Measurements from ENCODE around the gene AGBL5. TPM values are rescaled to one million over a fixed set of nuclear protein-coding genes. Genes with fewer than 3 reads are reported as not detected.

Gene AGBL5
- total RNA-seq, 2 donors from 2014 or later = 56.9 to 76.1 TPM

DNA sequence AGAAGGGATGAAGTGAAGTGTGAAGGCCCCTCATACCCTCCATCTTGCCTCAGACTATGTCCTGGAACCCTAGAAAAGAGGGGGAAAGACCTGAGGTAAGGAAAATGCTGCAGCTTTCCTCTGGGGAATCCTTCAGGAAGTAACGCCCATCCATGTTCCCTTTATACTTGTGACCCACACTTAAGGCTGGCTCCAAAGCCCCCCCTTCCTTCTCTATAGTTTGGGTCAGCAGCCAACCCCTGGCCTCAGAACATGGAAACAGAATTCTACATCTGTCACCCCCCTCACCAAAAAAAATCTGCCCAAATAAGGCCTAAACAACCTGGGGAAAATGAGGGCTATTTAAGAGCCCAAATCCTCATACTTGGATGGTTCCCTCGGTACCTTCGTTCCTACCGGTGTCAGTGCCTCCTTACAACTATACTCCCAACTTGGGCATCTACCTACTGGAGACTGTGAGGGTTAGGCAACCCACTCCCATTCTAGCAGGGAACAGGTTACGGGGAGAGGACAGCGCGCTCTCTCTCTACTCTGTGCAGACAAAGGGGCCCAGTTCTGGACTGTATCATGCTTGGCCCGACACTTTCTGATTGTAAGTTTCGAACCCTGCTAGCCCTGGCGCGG is 19.3 kb downstream of the AGBL5 start:
- DNase-seq = no peak
- peak overlapping the region; percentile 95 for H3K4me3 Mint-ChIP-seq

DNA sequence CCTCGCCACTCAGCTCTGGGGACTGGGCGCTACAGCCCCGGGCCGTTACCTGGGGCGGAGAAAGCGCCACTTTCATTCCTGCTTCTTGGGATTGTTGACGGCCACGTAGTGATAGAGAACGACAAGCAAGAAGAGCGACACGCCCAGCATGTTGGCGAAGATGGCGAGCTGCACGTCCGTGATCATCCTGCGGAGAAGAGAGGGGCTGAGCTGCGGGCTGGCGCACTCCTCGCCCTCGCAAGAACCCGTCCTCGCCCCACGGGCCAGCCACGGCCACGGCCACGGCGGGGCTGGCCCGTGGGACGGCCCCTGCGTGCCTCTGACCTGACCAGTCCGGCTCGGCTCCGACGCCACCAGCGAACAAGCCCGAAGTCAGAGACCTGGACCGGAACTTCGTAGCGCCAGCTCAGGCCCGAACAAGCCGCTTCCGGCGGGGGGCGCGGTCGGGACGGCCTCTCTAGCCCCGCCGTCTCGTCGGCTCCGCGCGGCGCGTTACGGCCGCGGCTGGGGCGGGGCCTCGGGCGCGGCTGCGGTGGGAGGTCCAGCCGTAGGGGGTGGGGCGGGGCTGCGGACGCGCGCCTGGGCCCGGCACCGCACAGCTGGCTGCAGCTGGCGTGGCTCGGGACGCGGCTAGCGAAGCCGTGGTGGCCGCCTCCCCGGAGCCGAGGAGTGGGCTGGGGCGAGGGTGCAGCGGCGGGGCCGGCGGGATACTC is 20.0 kb downstream of the AGBL5 start, which contains the start of gene OST4:
TSS of gene OST4 (minus strand) at position 378 of the 713 bp plus-strand sequence.
- peak within 1 kb of the TSS; percentile 95 for H3K27ac Mint-ChIP-seq
- Histone ChIP-seq H3K36me3 (ENCODE audit: control insufficient read depth, insufficient read depth, low read length) (peaks cover 34% of the 10 kb centered on the region), H3K9ac (ENCODE audit: extremely low read depth, low read length, poor library complexity, severe bottlenecking) (peak within 1 kb of the TSS; percentile 81), H3K27ac (ENCODE audit: low read depth, low read length) (peak within 1 kb of the TSS; percentile 73), H3K9me3 (ENCODE audit: control insufficient read depth, low read length) (no peaks in the 10 kb centered on the region), H3K4me3 (ENCODE audit: low read length) (peak within 1 kb of the TSS; percentile 100), H3K27me3 (ENCODE audit: control insufficient read depth, insufficient read depth, low read length, poor library complexity, severe bottlenecking) (no peaks in the 10 kb centered on the region), H3K4me1 (ENCODE audit: control insufficient read depth, insufficient read depth, low read length) (peaks cover 7% of the 10 kb centered on the region)
- 0% methylated on average over 22 to 86 of the region's 86 CpGs for WGBS, 2 experiments (ENCODE audit: insufficient coverage in 1 of 2, insufficient read length in 1 of 2)
- H3K9me3 Mint-ChIP-seq = no peaks in the 10 kb centered on the region
- TF ChIP-seq, protein P1, sequence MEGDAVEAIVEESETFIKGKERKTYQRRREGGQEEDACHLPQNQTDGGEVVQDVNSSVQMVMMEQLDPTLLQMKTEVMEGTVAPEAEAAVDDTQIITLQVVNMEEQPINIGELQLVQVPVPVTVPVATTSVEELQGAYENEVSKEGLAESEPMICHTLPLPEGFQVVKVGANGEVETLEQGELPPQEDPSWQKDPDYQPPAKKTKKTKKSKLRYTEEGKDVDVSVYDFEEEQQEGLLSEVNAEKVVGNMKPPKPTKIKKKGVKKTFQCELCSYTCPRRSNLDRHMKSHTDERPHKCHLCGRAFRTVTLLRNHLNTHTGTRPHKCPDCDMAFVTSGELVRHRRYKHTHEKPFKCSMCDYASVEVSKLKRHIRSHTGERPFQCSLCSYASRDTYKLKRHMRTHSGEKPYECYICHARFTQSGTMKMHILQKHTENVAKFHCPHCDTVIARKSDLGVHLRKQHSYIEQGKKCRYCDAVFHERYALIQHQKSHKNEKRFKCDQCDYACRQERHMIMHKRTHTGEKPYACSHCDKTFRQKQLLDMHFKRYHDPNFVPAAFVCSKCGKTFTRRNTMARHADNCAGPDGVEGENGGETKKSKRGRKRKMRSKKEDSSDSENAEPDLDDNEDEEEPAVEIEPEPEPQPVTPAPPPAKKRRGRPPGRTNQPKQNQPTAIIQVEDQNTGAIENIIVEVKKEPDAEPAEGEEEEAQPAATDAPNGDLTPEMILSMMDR (conservative IDR thresholded peaks at IDR 0.05) = no peak
- DNase-seq = peak; percentile 96
- H3K4me1 Mint-ChIP-seq = peaks cover 19% of the 10 kb centered on the region
- H3K27me3 Mint-ChIP-seq (ENCODE audit: insufficient read depth) = peaks cover 2% of the 10 kb centered on the region
- H3K4me3 Mint-ChIP-seq = peak within 1 kb of the TSS; percentile 95
- peaks cover 31% of the 10 kb centered on the region for H3K36me3 Mint-ChIP-seq (ENCODE audit: low read depth)

More for the DNA sequence above, 19.3 kb downstream of the AGBL5 start:
- Histone ChIP-seq H3K27me3 (ENCODE audit: control insufficient read depth, insufficient read depth, low read length, poor library complexity, severe bottlenecking) (no peaks in the 10 kb centered on the region), H3K4me3 (ENCODE audit: low read length) (peak overlapping the region; percentile 100), H3K9me3 (ENCODE audit: control insufficient read depth, low read length) (no peaks in the 10 kb centered on the region), H3K27ac (ENCODE audit: low read depth, low read length) (peak overlapping the region; percentile 60), H3K9ac (ENCODE audit: extremely low read depth, low read length, poor library complexity, severe bottlenecking) (peak overlapping the region; percentile 81), H3K36me3 (ENCODE audit: control insufficient read depth, insufficient read depth, low read length) (peaks cover 39% of the 10 kb centered on the region), H3K4me1 (ENCODE audit: control insufficient read depth, insufficient read depth, low read length) (peaks cover 7% of the 10 kb centered on the region)
- Mint-ChIP-seq H3K27ac (peak overlapping the region; percentile 95), H3K36me3 (ENCODE audit: low read depth) (peaks cover 36% of the 10 kb centered on the region), H3K4me1 (peaks cover 19% of the 10 kb centered on the region), H3K27me3 (ENCODE audit: insufficient read depth) (no peaks in the 10 kb centered on the region), H3K9me3 (no peaks in the 10 kb centered on the region)
- 9 to 14% methylated on average over 7 to 11 of the region's 11 CpGs for WGBS, 2 experiments (ENCODE audit: insufficient coverage in 1 of 2, insufficient read length in 1 of 2)
- TF ChIP-seq, protein P1 (conservative IDR thresholded peaks at IDR 0.05) = no peak

DNA sequence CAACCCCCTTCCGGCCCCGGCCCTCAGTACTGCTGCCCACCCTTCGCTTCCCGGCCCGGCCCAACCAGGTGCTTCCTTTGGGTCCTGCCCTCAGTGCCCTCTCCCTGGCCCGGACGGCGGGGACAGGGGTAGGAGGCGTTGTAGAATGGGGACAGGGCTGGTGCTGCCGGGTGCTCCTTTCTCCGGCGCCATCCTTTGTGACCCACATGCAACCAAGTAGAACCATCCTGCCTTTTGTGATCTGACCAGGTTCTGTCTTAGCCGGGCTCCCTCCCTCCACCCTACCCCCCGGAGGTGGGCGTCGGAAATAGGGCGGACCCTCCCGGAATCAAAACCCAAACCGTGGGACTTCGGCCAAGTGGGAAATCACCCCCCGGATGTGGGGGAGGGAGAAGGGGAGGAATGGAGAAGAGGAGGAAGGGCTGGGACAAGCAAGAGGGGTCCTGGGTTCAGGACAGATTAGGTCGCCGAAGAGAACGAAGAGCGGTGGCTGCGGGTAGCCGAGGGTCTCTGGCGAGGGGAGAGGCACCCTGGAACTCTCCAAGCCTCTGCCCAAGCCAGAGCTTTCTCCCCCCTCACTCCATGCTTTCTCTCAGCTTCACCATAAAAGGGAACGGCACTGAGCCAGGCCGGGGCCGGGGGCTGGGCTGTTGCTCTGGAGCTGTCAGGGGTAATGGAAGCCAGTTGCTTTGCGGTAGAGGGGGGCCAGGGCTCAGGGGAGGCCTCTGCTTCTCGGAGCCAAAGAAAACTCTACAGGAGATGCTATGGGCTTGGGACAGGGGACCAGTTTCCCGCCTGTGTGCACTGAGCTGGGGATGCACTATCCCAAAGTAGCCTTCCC is 20.7 kb downstream of the AGBL5 start:
- Histone ChIP-seq H3K4me1 (ENCODE audit: control insufficient read depth, insufficient read depth, low read length) (peaks cover 7% of the 10 kb centered on the region), H3K4me3 (ENCODE audit: low read length) (peak overlapping the region; percentile 100), H3K9ac (ENCODE audit: extremely low read depth, low read length, poor library complexity, severe bottlenecking) (peak overlapping the region; percentile 6), H3K27ac (ENCODE audit: low read depth, low read length) (peak overlapping the region; percentile 73), H3K27me3 (ENCODE audit: control insufficient read depth, insufficient read depth, low read length, poor library complexity, severe bottlenecking) (no peaks in the 10 kb centered on the region), H3K9me3 (ENCODE audit: control insufficient read depth, low read length) (no peaks in the 10 kb centered on the region), H3K36me3 (ENCODE audit: control insufficient read depth, insufficient read depth, low read length) (peaks cover 30% of the 10 kb centered on the region)
- H3K27me3 Mint-ChIP-seq (ENCODE audit: insufficient read depth) = peaks cover 4% of the 10 kb centered on the region
- peaks cover 29% of the 10 kb centered on the region for H3K36me3 Mint-ChIP-seq (ENCODE audit: low read depth)
- H3K27ac Mint-ChIP-seq = peak overlapping the region; percentile 89
- 4 to 5% methylated on average over 16 to 34 of the region's 34 CpGs for WGBS, 2 experiments (ENCODE audit: insufficient coverage in 1 of 2, insufficient read length in 1 of 2)
- DNase-seq = peak; percentile 81
- H3K9me3 Mint-ChIP-seq = no peaks in the 10 kb centered on the region
- peak overlapping the region; percentile 95 for H3K4me3 Mint-ChIP-seq
- H3K4me1 Mint-ChIP-seq = peaks cover 19% of the 10 kb centered on the region
- TF ChIP-seq, protein P1 (conservative IDR thresholded peaks at IDR 0.05) = no peak

Measured in endodermal cell (in vitro differentiated cells).